Measurements from ENCODE around the gene CIC. TPM values are rescaled to one million over a fixed set of nuclear protein-coding genes. Genes with fewer than 3 reads are reported as not detected.

The CIC gene
- total RNA-seq, 2 experiments from 2014 or later: 49.5 to 51.7 TPM

DNA sequence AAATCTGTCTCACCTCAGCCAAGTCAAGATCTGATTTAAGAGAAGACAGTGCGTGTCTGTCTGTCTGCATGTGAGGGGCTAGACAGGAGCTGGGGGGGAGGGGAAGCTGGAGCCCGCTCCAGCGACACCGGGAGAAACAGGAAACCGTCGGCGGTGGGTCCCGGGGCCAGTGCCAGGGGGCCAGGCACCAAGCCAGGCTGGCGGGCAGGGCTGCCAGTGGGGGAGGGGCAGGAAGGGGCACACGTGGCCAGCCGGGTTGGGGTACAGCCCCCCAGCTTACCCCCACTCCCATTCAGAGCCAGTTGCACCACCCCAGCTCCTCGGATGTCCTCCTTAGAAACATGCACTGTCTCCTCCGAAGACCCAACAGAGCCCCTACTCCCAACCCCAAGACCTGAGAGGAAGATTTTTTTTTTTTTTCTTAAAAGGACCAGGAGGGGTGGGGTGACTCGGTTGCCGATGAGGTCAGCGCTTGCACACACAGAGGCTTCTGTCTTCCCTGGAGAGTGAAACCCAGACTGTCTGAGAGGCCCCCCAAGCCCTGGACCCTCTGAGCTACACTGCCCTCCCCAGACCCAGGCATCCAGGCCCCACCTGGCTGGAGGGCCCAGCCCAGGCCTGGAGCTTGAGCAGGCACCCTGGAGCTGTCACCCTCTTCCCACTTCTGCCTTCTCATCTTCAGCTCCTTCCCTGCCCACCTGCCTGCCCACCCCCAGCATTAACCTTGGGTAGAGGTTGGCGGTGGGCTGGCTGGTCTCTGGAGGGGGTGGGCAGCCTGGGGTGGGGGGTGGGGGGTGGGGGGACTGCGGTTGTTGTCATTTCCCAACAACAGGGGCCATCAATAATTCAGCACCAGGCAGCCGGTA is 18.2 kb upstream of the CIC start:
- ChIA-PET CTCF (interaction anchor here (0.7 to 2.0 kb wide), 9 partner anchors 15 to 142 kb away, joined by 3 to 6 read pairs (median 3); no protein-coding TSS in a partner anchor), POLR2A (interaction anchor here (0.8 to 1.8 kb wide), 4 partner anchors 8 to 29 kb away, joined by 3 to 8 read pairs (median 6); partner anchors contain the start of gene GSK3A)

DNA sequence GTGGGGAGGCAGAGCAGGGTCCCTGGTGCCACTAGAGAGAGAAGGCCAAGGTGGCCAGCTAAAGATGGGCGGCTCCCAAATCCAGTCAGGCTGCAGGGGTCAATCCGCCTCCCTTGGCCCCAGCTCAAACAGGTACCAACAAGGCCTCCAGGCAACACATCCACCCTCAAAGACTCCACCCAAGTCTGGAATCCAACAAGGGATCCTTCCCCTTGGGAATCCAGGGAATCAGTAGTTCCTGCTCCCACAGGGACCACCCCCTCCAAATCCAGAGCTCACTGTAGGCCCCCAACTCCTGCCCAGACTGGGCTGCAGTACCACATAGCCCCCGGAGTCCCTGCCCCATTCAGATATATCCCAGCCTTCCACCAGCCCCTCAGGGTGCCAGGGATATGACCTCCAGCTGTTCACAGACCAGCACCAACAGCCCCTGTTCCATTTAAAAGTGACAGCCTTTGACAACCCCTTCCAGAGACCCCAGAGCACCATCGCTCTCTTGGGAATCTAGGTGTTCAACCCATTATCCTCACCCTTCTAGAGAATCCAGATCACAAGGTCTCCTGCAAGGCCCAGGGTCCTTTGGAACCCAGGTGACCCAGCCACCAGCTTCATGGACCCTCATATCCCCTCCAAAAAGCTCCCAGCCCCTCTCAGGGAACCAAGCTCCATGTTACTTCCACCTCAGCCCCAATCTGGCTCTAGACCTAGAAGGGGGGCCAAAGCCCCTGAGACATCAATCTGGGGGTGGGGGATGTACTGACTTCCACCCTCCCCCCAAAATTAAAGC is 17.3 kb upstream of the CIC start:
- ChIA-PET CTCF (interaction anchor here (0.7 to 1.8 kb wide), 8 partner anchors 14 to 144 kb away, joined by 3 to 5 read pairs (median 3); no protein-coding TSS in a partner anchor), POLR2A (interaction anchor here (0.5 to 1.8 kb wide), 5 partner anchors 9 to 37 kb away, joined by 3 to 8 read pairs (median 3); partner anchors contain the start of gene GSK3A)

- POLR2A ChIA-PET: interaction anchor here (0.8 to 1.8 kb wide), 3 partner anchors 9 to 27 kb away, joined by 3 to 8 read pairs (median 7); partner anchors contain the start of gene GSK3A
- CTCF ChIA-PET: interaction anchor here (1.0 to 1.8 kb wide), 4 partner anchors 14 to 145 kb away, joined by 3 to 5 read pairs (median 3); no protein-coding TSS in a partner anchor
Observed at GRCh38 chr19:42252365-42253244, 16.4 kb upstream of the CIC start.

GRCh38 chr19:42253245-42254088 is 15.6 kb upstream of the CIC start:
- CTCF ChIA-PET: interaction anchor here (0.6 kb wide), 1 partner anchor 66 kb away, joined by 3 read pairs; no protein-coding TSS in a partner anchor
- POLR2A ChIA-PET: no interaction called here

DNA sequence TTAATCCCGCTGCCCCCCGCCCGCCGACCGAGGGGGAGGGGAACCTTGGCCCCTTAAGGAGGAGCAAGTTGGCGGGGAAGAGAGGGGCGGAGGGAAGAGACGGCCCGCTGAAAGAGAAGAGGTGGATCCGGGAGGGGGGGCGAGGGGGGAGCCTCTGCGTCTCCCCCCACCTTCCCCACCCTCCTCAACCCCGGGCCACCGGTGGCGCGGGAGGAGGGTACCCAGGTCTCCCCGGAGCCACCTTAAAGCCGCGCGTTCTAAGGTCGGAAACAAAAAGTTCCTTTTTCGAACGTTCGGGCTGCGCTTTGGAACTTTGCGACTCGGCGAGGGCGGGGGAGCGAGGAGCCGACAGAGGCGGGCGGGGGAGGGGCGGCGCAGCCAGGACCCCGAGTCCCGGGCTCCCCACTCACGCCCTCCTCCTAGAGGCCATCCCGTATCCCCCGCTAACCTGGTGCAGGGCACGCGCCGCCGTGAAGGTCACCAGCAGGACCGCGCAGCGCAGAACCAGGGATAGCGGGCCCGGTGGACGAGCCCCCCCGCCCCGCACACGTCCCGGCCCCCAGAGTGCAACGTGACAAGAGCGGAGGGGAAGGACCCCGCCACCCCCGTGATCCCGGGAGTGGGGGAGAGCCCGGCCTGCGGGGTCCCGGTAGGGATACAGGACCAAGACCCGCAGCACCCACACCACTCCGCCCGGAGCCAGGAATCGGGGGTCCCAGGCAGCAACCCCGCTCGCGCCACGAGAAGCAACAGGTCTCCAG is 14.8 kb upstream of the CIC start:
- ChIA-PET POLR2A (no interaction called here), CTCF (interaction anchor here (0.6 kb wide), 1 partner anchor 65 kb away, joined by 3 read pairs; no protein-coding TSS in a partner anchor)

GRCh38 chr19:42254850-42255765 is 13.9 kb upstream of the CIC start, which contains the start of gene ERF:
Gene ERF, minus strand, starts transcription at chr19:42255128. Its CDS starts 129 bp downstream, at chr19:42254999.
- POLR2A ChIA-PET: interaction anchor here (0.6 to 1.6 kb wide), 3 partner anchors 12 to 147 kb away, joined by 3 to 11 read pairs (median 4); no protein-coding TSS in a partner anchor
- CTCF ChIA-PET: interaction anchor here (1.0 to 1.4 kb wide), 2 partner anchors 10 to 25 kb away, joined by 3 to 4 read pairs; no protein-coding TSS in a partner anchor

- ChIA-PET CTCF (interaction anchor here (0.5 to 1.4 kb wide), 4 partner anchors 11 to 60 kb away, joined by 3 to 4 read pairs (median 3); no protein-coding TSS in a partner anchor), POLR2A (interaction anchor here (0.7 to 1.6 kb wide), 3 partner anchors 12 to 32 kb away, joined by 3 to 4 read pairs (median 3); no protein-coding TSS in a partner anchor)
Observed at GRCh38 chr19:42255766-42256745, 13.0 kb upstream of the CIC start.

DNA sequence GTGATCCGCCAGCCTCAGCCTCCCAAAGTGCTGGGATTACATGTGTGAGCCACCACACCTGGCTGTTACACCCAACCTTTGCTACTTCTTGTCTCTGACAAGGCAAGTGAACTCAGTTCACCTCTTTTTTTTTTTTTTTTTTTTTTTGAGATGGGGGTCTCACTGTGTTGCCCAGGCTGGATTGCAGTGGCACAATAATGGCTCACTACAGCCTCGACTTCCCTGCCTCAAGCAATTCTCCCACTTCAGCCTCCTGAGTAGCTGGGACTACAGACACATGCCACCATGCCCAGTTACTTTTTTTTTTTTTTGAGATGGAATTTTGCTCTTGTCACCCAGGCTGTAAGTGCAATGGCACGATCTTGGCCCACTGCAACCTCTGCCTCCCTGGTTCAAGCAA is 11.2 kb upstream of the CIC start:
- ChIA-PET POLR2A (interaction anchor here (0.6 to 1.0 kb wide), 4 partner anchors 9 to 864 kb away, joined by 3 to 9 read pairs (median 4); no protein-coding TSS in a partner anchor), CTCF (interaction anchor here (0.7 to 1.4 kb wide), 2 partner anchors 22 to 39 kb away, joined by 3 to 5 read pairs; no protein-coding TSS in a partner anchor)

GRCh38 chr19:42261763-42262162 is 7.3 kb upstream of the CIC start:
- CTCF ChIA-PET: interaction anchor here (1.4 to 2.0 kb wide), 2 partner anchors 15 kb away, joined by 3 to 5 read pairs; no protein-coding TSS in a partner anchor
- POLR2A ChIA-PET: no interaction called here

- POLR2A ChIA-PET: interaction anchor here (0.6 kb wide), 1 partner anchor 14 kb away, joined by 3 read pairs; no protein-coding TSS in a partner anchor
- CTCF ChIA-PET: interaction anchor here (1.1 to 2.6 kb wide), 3 partner anchors 13 to 19 kb away, joined by 3 to 6 read pairs (median 4); no protein-coding TSS in a partner anchor
Observed at GRCh38 chr19:42266105-42266504, 2.9 kb upstream of the CIC start.

DNA sequence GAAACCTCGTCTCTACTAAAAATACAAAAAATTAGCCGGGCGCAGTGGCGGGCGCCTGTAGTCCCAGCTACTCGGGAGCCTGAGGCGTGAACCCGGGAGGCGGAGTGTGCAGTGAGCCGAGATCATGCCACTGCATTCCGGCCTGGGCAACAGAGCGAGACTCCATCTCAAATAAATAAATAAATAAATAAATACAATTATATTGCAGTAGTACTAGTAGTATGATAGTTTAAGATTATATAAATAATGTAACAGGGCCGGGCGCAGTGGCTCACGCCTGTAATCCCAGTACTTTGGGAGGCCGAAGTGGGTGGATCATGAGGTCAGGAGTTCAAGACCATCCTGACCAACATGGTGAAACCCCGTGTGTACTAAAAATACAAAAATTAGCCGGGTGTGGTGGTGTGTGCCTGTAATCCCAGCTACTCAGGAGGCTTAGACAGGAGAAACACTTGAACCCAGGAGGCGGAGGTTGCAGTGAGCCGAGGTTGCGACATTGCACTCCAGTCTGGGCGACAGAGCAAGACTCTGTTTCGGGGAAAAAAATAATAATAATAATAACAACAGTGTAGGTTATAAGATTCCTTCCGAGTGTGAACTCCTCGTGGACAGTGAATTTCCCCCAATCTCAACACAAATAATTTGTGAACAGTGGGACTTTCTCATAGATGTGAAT is 2.0 kb upstream of the CIC start:
- POLR2A ChIA-PET: interaction anchor here (0.6 to 1.4 kb wide), 3 partner anchors 11 to 13 kb away, joined by 3 to 4 read pairs (median 4); no protein-coding TSS in a partner anchor
- CTCF ChIA-PET: interaction anchor here (1.4 to 2.6 kb wide), 2 partner anchors 12 to 18 kb away, joined by 4 to 6 read pairs; no protein-coding TSS in a partner anchor

GRCh38 chr19:42267644-42268141 is 1.4 kb upstream of the CIC start:
- CTCF ChIA-PET: interaction anchor here (1.4 to 2.6 kb wide), 2 partner anchors 12 to 17 kb away, joined by 4 to 6 read pairs; no protein-coding TSS in a partner anchor
- POLR2A ChIA-PET: interaction anchor here (1.2 to 1.4 kb wide), 2 partner anchors 12 kb away, joined by 4 read pairs; no protein-coding TSS in a partner anchor

- ChIA-PET POLR2A (interaction anchor here (1.2 to 1.4 kb wide), 2 partner anchors 11 to 12 kb away, joined by 4 read pairs; no protein-coding TSS in a partner anchor), CTCF (interaction anchor here (2.6 kb wide), 1 partner anchor 11 kb away, joined by 6 read pairs; no protein-coding TSS in a partner anchor)
Observed at GRCh38 chr19:42268142-42268703, 829 bp upstream of the CIC start.
